IPS-15b (cell line): ENCODE data around the gene WFDC9.

Experiments
- H3K27me3 ChIP-seq: one replicate; pipeline ENCODE4 v1.6.1; 2013; ENCODE audit warnings: low read length; ENCODE audit not compliant: control insufficient read depth, insufficient read depth
- H3K36me3 ChIP-seq: one replicate; pipeline ENCODE4 v1.6.1; 2013; ENCODE audit warnings: low read length; ENCODE audit not compliant: control insufficient read depth, insufficient read depth
- H3K4me1 ChIP-seq: one replicate; pipeline ENCODE4 v1.6.1; 2013; ENCODE audit warnings: mild to moderate bottlenecking, low read length; ENCODE audit not compliant: control insufficient read depth, insufficient read depth
- H3K4me3 ChIP-seq: one replicate; pipeline ENCODE4 v1.5.1; 2013; ENCODE audit warnings: low read depth, low read length
- H3K9ac ChIP-seq: one replicate; pipeline ENCODE4 v1.6.1; 2013; ENCODE audit warnings: low read depth, mild to moderate bottlenecking, low read length
- H3K9me3 ChIP-seq: one replicate; pipeline ENCODE4 v1.6.1; 2013; ENCODE audit warnings: mild to moderate bottlenecking, low read length; ENCODE audit not compliant: control insufficient read depth, insufficient read depth

WFDC9 gene

GRCh38 chr20:45636513-45636912, 5.4 kb upstream of the WFDC9 start:
- Histone ChIP-seq H3K4me3 (no peak overlapping the region), H3K36me3 (no peaks in the 10 kb centered on the region), H3K9me3 (no peaks in the 10 kb centered on the region), H3K9ac (no peak overlapping the region), H3K27me3 (no peaks in the 10 kb centered on the region), H3K4me1 (no peaks in the 10 kb centered on the region)

- H3K4me1 ChIP-seq, result peaks cover 2% of the 10 kb centered on the region
- H3K4me3 ChIP-seq, result no peak overlapping the region
These were observed 713 bp downstream of the WFDC9 start for GRCh38 chr20:45630371-45630770.

GRCh38 chr20:45629496-45630100, 1.5 kb downstream of the WFDC9 start, which contains the start of gene WFDC10A:
Gene WFDC10A, plus strand, starts transcription at chr20:45629739. Its CDS starts 75 bp downstream, at chr20:45629814.
- Histone ChIP-seq H3K4me1 (peaks cover 2% of the 10 kb centered on the region), H3K9ac (no peak within 1 kb of the TSS), H3K4me3 (no peak within 1 kb of the TSS), H3K9me3 (no peaks in the 10 kb centered on the region), H3K27me3 (no peaks in the 10 kb centered on the region), H3K36me3 (no peaks in the 10 kb centered on the region)

More at GRCh38 chr20:45630371-45630770, 713 bp downstream of the WFDC9 start:
- H3K9ac ChIP-seq, result no peak overlapping the region
- no peaks in the 10 kb centered on the region for H3K9me3 ChIP-seq
- no peaks in the 10 kb centered on the region for H3K36me3 ChIP-seq
- H3K27me3 ChIP-seq, result no peaks in the 10 kb centered on the region

GRCh38 chr20:45626540-45626939, 4.5 kb downstream of the WFDC9 start:
- Histone ChIP-seq H3K4me1 (peaks cover 2% of the 10 kb centered on the region), H3K27me3 (no peaks in the 10 kb centered on the region), H3K36me3 (no peaks in the 10 kb centered on the region), H3K9ac (no peak overlapping the region), H3K9me3 (no peaks in the 10 kb centered on the region), H3K4me3 (no peak overlapping the region)

GRCh38 chr20:45621593-45621992, 9.5 kb downstream of the WFDC9 start:
- no peak overlapping the region for H3K9ac ChIP-seq
- no peaks in the 10 kb centered on the region for H3K4me1 ChIP-seq
- no peaks in the 10 kb centered on the region for H3K36me3 ChIP-seq
- no peaks in the 10 kb centered on the region for H3K9me3 ChIP-seq
- H3K27me3 ChIP-seq, result no peaks in the 10 kb centered on the region
- H3K4me3 ChIP-seq, result no peak overlapping the region

GRCh38 chr20:45617591-45617990, 13.5 kb downstream of the WFDC9 start:
- Histone ChIP-seq H3K36me3 (no peaks in the 10 kb centered on the region), H3K4me1 (no peaks in the 10 kb centered on the region), H3K9me3 (no peaks in the 10 kb centered on the region), H3K9ac (no peak overlapping the region), H3K27me3 (no peaks in the 10 kb centered on the region), H3K4me3 (no peak overlapping the region)

GRCh38 chr20:45612314-45612713, 18.8 kb downstream of the WFDC9 start:
- Histone ChIP-seq H3K4me1 (no peaks in the 10 kb centered on the region), H3K4me3 (no peak overlapping the region), H3K9ac (no peak overlapping the region), H3K9me3 (no peaks in the 10 kb centered on the region), H3K36me3 (no peaks in the 10 kb centered on the region), H3K27me3 (no peaks in the 10 kb centered on the region)

- Histone ChIP-seq H3K9ac (no peak overlapping the region), H3K9me3 (no peaks in the 10 kb centered on the region), H3K4me3 (no peak overlapping the region), H3K36me3 (no peaks in the 10 kb centered on the region), H3K4me1 (no peaks in the 10 kb centered on the region), H3K27me3 (no peaks in the 10 kb centered on the region)
These were observed 20.0 kb downstream of the WFDC9 start for GRCh38 chr20:45611054-45611453.

- Histone ChIP-seq H3K27me3 (no peaks in the 10 kb centered on the region), H3K36me3 (no peaks in the 10 kb centered on the region), H3K9ac (no peak overlapping the region), H3K9me3 (no peaks in the 10 kb centered on the region), H3K4me1 (no peaks in the 10 kb centered on the region), H3K4me3 (no peak overlapping the region)
These were observed 23.3 kb downstream of the WFDC9 start for GRCh38 chr20:45607810-45608209.

- no peaks in the 10 kb centered on the region for H3K9me3 ChIP-seq
- H3K36me3 ChIP-seq, result no peaks in the 10 kb centered on the region
- no peak overlapping the region for H3K9ac ChIP-seq
- no peak overlapping the region for H3K4me3 ChIP-seq
- H3K27me3 ChIP-seq, result no peaks in the 10 kb centered on the region
- H3K4me1 ChIP-seq, result no peaks in the 10 kb centered on the region
These were observed 35.8 kb downstream of the WFDC9 start for GRCh38 chr20:45595235-45595634.

- Histone ChIP-seq H3K36me3 (no peaks in the 10 kb centered on the region), H3K27me3 (no peaks in the 10 kb centered on the region), H3K9me3 (no peaks in the 10 kb centered on the region), H3K4me3 (no peak overlapping the region), H3K4me1 (no peaks in the 10 kb centered on the region), H3K9ac (no peak overlapping the region)
These were observed 37.6 kb downstream of the WFDC9 start for GRCh38 chr20:45593498-45593897.

- H3K36me3 ChIP-seq, result no peaks in the 10 kb centered on the region
- H3K9me3 ChIP-seq, result no peaks in the 10 kb centered on the region
- no peak overlapping the region for H3K9ac ChIP-seq
- no peak overlapping the region for H3K4me3 ChIP-seq
- H3K4me1 ChIP-seq, result no peaks in the 10 kb centered on the region
- no peaks in the 10 kb centered on the region for H3K27me3 ChIP-seq
These were observed 38.4 kb downstream of the WFDC9 start for GRCh38 chr20:45592574-45593189.
